NCI-H526 (cell line): ENCODE measurements around the gene HECA.
A peak's percentile ranks its signal among the peaks of the same experiment; 100 is the strongest.
"Not testable (repeated sequence)": the region's sequence is repeated elsewhere in the genome, so short reads cannot be mapped to it uniquely, and the experiment has no call there.

Experiments used
- DNase-seq, 2 experiments: peaks; one replicate each; lab custom pipeline; 2025; lab: John Stamatoyannopoulos, UW

The HECA gene

GRCh38 chr6:139135578-139136545, 982 bp downstream of the HECA start:
- peak in 1 of 2 experiments; percentile 42 for DNase-seq

GRCh38 chr6:139137706-139138105, 2.8 kb downstream of the HECA start:
- DNase-seq, result no peak

DNA sequence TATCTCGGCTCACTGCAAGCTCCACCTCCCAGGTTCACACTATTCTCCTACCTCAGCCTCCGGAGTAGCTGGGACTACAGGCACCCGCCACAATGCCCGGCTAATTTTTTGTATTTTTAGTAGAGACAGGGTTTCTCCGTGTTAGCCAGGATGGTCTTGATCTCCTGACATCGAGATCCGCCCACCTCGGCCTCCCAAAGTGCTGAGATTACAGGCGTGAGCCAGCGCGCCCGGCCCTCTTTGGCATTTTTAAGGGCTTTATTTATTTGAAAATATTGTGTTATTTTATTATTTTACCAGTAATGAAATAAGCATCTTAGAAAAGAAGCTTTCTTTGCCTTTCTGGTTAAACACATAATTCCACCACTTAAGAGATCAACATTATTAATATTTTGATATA, 6.0 kb downstream of the HECA start:
- DNase-seq, result not testable (repeated sequence)

- no peak for DNase-seq
Observed at GRCh38 chr6:139142262-139142661, 7.4 kb downstream of the HECA start.

GRCh38 chr6:139143111-139143510, 8.2 kb downstream of the HECA start:
- no peak for DNase-seq

DNA sequence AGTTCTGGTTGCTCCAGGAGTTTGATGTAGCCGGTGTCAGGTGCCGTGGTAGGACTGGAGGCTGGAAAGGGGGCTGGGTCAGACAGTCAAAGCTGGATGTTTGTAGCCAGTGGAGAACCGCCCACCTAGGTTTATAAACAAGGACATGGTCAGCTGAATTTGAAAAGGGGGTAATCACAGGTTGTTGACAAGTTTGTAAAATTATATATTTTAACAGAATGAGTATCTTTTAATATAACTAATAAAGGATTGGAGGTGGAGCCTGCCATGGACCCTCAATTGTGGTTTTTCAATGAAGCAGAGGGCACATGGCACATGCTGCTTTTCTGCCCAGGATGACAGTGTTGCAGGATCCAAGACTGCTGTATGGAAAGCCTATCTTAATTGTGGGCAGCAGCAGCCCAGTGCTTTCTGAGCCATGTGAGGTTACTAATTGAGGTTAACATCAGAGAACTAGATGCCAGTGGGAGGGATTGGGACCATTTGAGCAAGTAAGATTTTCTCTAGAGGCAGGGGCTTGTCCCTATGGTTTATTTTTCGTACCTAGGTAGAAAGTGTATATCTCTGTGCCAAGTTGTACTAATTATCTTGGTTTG, 9.7 kb downstream of the HECA start:
- DNase-seq, result no peak

GRCh38 chr6:139145661-139146060, 10.8 kb downstream of the HECA start:
- no peak for DNase-seq

GRCh38 chr6:139146317-139146726, 11.4 kb downstream of the HECA start:
- DNase-seq, result no peak

DNA sequence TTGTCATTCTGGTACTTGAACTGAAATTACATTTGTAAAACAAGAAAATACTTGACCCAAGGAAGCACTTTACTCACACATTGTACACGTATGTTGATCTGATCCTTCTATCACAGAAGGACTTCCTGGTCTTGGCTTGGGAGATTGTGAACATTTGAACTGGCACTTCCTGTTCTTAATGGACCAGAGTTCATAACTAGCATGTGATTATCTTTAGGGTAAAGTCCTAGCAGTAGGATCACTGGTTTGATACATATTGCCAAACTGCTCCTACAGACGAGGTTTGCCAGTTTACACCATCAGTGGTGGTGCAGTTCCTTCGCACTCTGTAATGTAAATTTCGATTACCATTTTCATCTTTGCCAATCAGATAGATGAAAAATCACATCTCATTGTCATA, 12.7 kb downstream of the HECA start:
- DNase-seq, result no peak

- DNase-seq, result no peak
Observed at GRCh38 chr6:139148557-139149235, 13.8 kb downstream of the HECA start.

GRCh38 chr6:139149383-139149782, 14.5 kb downstream of the HECA start:
- DNase-seq, result no peak

GRCh38 chr6:139150920-139151319, 16.0 kb downstream of the HECA start:
- no peak for DNase-seq

GRCh38 chr6:139151425-139152087, 16.7 kb downstream of the HECA start:
- DNase-seq, result no peak

- DNase-seq, result no peak
Observed at GRCh38 chr6:139152088-139152891, 17.4 kb downstream of the HECA start.

GRCh38 chr6:139152892-139153271, 18.0 kb downstream of the HECA start:
- DNase-seq, result no peak

DNA sequence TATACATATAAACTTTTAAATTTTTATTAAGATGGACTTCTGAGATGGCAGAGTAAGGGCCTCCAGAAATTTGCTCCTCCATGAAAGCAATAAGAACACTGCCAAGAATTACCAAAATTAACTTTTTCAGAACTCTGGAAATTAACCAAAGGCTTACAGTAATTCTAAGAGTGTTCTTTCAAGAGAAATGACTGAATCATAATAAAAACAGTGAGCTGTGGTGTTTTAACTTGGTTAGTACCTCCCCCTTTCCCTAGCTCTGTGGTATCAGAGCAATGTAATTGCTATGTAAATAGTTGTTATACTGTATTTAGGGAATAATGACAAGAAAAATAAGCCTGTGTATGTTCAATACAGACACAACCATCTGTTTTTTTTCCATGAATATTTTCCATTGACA, 19.0 kb downstream of the HECA start:
- no peak for DNase-seq

GRCh38 chr6:139154881-139155547, 20.1 kb downstream of the HECA start:
- DNase-seq, result no peak

DNA sequence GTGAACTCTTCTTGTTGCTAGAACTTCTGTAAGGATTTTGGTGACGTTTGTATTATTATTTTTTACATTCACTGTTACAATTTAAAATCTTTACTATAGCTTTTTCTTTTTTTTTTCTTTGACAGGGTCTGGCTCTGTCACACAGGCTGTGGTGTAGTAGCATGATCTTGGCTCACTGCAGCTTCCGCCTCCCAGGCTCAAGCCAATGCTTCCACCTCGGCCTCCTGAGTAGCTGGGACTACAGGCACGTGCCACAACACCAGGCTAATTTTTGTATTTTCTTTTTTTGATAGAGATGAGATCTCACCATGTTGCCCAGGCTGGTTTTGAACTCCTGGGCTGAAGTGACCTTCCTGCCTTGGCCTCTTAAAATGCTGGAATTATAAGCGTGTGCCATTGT, 21.2 kb downstream of the HECA start:
- no peak for DNase-seq

DNA sequence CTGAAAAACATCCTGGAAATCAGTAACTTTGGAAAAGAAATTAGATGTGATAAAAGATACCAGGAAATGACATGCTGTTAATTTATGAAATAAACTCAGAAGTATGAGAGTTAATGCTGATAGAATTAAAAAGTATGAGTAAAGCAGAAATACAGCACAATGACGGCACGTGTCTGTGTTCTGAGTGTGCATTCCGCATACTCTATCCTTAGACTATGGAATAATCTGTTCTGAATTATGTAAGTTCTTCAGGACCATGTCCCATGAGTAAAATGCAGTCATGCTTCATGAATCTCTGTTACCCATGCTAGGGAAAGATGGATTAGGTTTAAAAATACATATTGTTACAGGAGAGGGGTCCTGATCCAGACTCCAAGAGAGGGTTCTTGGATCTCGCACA, 21.7 kb downstream of the HECA start:
- no peak for DNase-seq

GRCh38 chr6:139157086-139157485, 22.2 kb downstream of the HECA start:
- DNase-seq, result not testable (repeated sequence)

DNA sequence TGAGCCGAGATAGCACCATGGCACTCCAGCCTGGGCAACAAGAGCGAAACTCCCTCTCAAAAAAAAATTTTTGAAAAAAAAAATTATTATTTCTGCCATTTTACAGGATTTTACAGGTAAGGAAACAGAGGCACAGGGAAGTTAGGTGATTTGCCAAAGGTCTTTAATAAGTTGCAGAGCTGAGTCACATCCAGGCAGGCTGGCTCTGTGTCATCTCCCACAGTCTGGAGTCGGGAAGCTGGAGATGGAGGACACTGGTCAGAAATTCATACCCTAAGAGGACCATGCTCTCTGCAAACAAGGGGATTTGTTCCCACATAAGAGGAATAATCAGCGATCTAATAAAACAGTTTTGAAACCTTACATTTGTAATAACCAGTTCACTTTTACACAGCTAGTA, 24.1 kb downstream of the HECA start:
- DNase-seq, result no peak
